Measurements from ENCODE around the gene CDC42EP5. TPM values are rescaled to one million over a fixed set of nuclear protein-coding genes. Genes with fewer than 3 reads are reported as not detected.

CDC42EP5 gene
- total RNA-seq, 1 experiment from 2014 or later = 9.2 TPM

Other genes starting within 250 kb of the CDC42EP5 start
- not detected in 2 replicates for gene LILRA6, start 230.5 kb downstream of the CDC42EP5 start, total RNA-seq (2014; rRNA removed)
- gene LILRB5, start 216.0 kb downstream of the CDC42EP5 start, total RNA-seq (2014; rRNA removed) = not detected in 2 replicates
- gene LILRB2, start 192.2 kb downstream of the CDC42EP5 start, total RNA-seq (2014; rRNA removed) = not detected in 2 replicates
- gene LILRA5, start 160.1 kb downstream of the CDC42EP5 start, total RNA-seq (2014; rRNA removed) = not detected in 2 replicates
- gene LILRA4, start 134.1 kb downstream of the CDC42EP5 start, total RNA-seq (2014; rRNA removed) = not detected in 2 replicates
- gene LAIR1, start 108.4 kb downstream of the CDC42EP5 start, total RNA-seq (2014; rRNA removed) = not detected in 2 replicates
- not detected in 2 replicates for gene TTYH1, start 57.8 kb downstream of the CDC42EP5 start, total RNA-seq (2014; rRNA removed)
- 35.4 and 36.7 TPM in 2 replicates for gene LENG8, start 24.1 kb downstream of the CDC42EP5 start, total RNA-seq (2014; rRNA removed)
- 3.8 and 8.2 TPM in 2 replicates for gene LENG9, start 9.5 kb downstream of the CDC42EP5 start, total RNA-seq (2014; rRNA removed)
- gene LAIR2, start 29.5 kb upstream of the CDC42EP5 start, total RNA-seq (2014; rRNA removed) = not detected in 2 replicates
- gene LILRA2, start 100.5 kb upstream of the CDC42EP5 start, total RNA-seq (2014; rRNA removed) = not detected in 2 replicates
- not detected in 2 replicates for gene LILRA1, start 120.3 kb upstream of the CDC42EP5 start, total RNA-seq (2014; rRNA removed)
- not detected in 2 replicates for gene LILRB1, start 157.2 kb upstream of the CDC42EP5 start, total RNA-seq (2014; rRNA removed)
- gene LILRB4, start 189.7 kb upstream of the CDC42EP5 start, total RNA-seq (2014; rRNA removed) = not detected in 2 replicates